GM10248 (cell line): ENCODE data around the gene ADAM33.

Source experiments
- CTCF ChIA-PET: fragments of 300-600 bp; sonication (Branson Sonifier 250); formaldehyde crosslinking; extraction: SDS; loops from one replicate; lab custom pipeline; 2021; ENCODE audit warnings: antibody characterized with exemption; lab: Yijun Ruan, JAX
- POLR2A ChIA-PET: fragments of 350-650 bp; sonication (Branson Sonifier 250); formaldehyde crosslinking; extraction: SDS; loops from one replicate; lab custom pipeline; 2020; ENCODE audit warnings: antibody characterized with exemption; lab: Yijun Ruan, JAX
- DNase-seq: peaks from one replicate; pipeline ENCODE4 v3.0.0; 2012; ENCODE audit errors: extremely low spot score
- CTCF ChIP-seq: IDR thresholded peaks from 2 replicates; pipeline ENCODE4 v1.5.1; 2012; ENCODE audit warnings: mild to moderate bottlenecking, low read depth; ENCODE audit errors: extremely low read depth, missing control alignments, control extremely low read depth

ADAM33 gene

GRCh38 chr20:3728354-3728753 lies 46.5 kb upstream of the ADAM33 start:
- ChIA-PET CTCF (interaction anchor here (1.1 to 1.3 kb wide), 3 partner anchors 17 to 20 kb away, joined by 3 to 5 read pairs (median 3); no protein-coding TSS in a partner anchor), POLR2A (no interaction called here)
- no peak for TF ChIP-seq CTCF
- no peak for DNase-seq

- no peak for TF ChIP-seq CTCF
- CTCF ChIA-PET: interaction anchor here (1.0 to 1.3 kb wide), 4 partner anchors 11 to 19 kb away, joined by 3 read pairs; no protein-coding TSS in a partner anchor
- POLR2A ChIA-PET: no interaction called here
- DNase-seq: no peak
These were observed 45.7 kb upstream of the ADAM33 start for GRCh38 chr20:3727401-3728021.

- POLR2A ChIA-PET: interaction anchor here (0.5 kb wide), 1 partner anchor 108 kb away, joined by 5 read pairs; no protein-coding TSS in a partner anchor
These were observed 42.5 kb upstream of the ADAM33 start for GRCh38 chr20:3724356-3724755.

GRCh38 chr20:3723284-3723683 lies 41.5 kb upstream of the ADAM33 start:
- ChIA-PET POLR2A (no interaction called here), CTCF (interaction anchor here (1.4 to 4.3 kb wide), 2 partner anchors 13 to 45 kb away, joined by 5 to 27 read pairs; no protein-coding TSS in a partner anchor)
- TF ChIP-seq CTCF: no peak
- no peak for DNase-seq

More at GRCh38 chr20:3724356-3724755, 42.5 kb upstream of the ADAM33 start:
- DNase-seq: no peak
- CTCF ChIA-PET: interaction anchor here (1.4 to 4.3 kb wide), 2 partner anchors 8 to 14 kb away, joined by 5 to 27 read pairs; no protein-coding TSS in a partner anchor
- no peak for TF ChIP-seq CTCF

- ChIA-PET POLR2A (no interaction called here), CTCF (interaction anchor here (1.4 to 4.3 kb wide), 2 partner anchors 11 to 47 kb away, joined by 5 to 27 read pairs; no protein-coding TSS in a partner anchor)
- DNase-seq: no peak
- TF ChIP-seq CTCF: no peak
These were observed 40.1 kb upstream of the ADAM33 start for GRCh38 chr20:3721912-3722311.

GRCh38 chr20:3720626-3721025 lies 38.8 kb upstream of the ADAM33 start:
- no peak for DNase-seq
- POLR2A ChIA-PET: no interaction called here
- no peak for TF ChIP-seq CTCF
- CTCF ChIA-PET: interaction anchor here (1.0 to 3.1 kb wide), 2 partner anchors 10 to 157 kb away, joined by 3 to 18 read pairs; no protein-coding TSS in a partner anchor
